Measurements from ENCODE around the gene HSD17B10.

DNA sequence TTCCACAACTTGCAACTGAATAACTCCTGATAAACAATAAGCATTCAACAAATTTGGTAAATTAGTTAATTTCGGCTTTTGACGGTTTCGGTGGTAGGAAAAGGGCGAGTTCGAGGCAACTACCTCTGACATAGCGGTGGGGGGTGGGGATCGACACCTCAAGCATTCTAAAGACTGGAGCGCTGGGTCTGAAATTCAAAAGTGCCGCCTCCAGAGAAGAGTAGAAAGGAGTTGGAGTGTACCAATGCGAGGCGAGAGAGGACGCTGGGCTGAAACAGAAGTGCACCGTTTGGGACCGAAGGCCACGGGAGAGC, 12.4 kb downstream of the HSD17B10 start:
- TF ChIP-seq, protein P1, sequence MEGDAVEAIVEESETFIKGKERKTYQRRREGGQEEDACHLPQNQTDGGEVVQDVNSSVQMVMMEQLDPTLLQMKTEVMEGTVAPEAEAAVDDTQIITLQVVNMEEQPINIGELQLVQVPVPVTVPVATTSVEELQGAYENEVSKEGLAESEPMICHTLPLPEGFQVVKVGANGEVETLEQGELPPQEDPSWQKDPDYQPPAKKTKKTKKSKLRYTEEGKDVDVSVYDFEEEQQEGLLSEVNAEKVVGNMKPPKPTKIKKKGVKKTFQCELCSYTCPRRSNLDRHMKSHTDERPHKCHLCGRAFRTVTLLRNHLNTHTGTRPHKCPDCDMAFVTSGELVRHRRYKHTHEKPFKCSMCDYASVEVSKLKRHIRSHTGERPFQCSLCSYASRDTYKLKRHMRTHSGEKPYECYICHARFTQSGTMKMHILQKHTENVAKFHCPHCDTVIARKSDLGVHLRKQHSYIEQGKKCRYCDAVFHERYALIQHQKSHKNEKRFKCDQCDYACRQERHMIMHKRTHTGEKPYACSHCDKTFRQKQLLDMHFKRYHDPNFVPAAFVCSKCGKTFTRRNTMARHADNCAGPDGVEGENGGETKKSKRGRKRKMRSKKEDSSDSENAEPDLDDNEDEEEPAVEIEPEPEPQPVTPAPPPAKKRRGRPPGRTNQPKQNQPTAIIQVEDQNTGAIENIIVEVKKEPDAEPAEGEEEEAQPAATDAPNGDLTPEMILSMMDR (conservative IDR thresholded peaks at IDR 0.05; ENCODE audit: low read depth, low read length): no peak
- no peak for TF ChIP-seq EZH2 (IDR thresholded peaks at IDR 0.05; ENCODE audit: borderline replicate concordance, low read depth, low read length, poor library complexity, severe bottlenecking)

Measured in A673 (cell line).